Stimulated activated CD8-positive, alpha-beta memory T cell treated with anti-CD3 and anti-CD28 coated beads, Interleukin-15, amount 100 ng/mL, for 48 hours (primary cell): Measurements from ENCODE around the gene RAB11B.
"Not testable (repeated sequence)": the region's sequence is repeated elsewhere in the genome, so short reads cannot be mapped to it uniquely, and the experiment has no call there.

ENCODE experiments used
- DNase-seq, 2 donors: peaks; one replicate each; pipeline ENCODE4 v3.0.0-alpha.2; 2020; ENCODE audit warnings: low read depth in 2 of 2

RAB11B gene

GRCh38 chr19:8429044-8429443, 38.9 kb downstream of the RAB11B start:
- no peak for DNase-seq

GRCh38 chr19:8429826-8430225, 39.7 kb downstream of the RAB11B start:
- DNase-seq = no peak

GRCh38 chr19:8430650-8431049, 40.5 kb downstream of the RAB11B start:
- DNase-seq = no peak

- DNase-seq = no peak
These were observed 48.1 kb downstream of the RAB11B start for GRCh38 chr19:8438236-8438635.

- no peak for DNase-seq
These were observed 51.8 kb downstream of the RAB11B start for GRCh38 chr19:8441725-8442544.

- DNase-seq = not testable (repeated sequence)
These were observed 54.0 kb downstream of the RAB11B start for GRCh38 chr19:8444140-8444676.

- peak; percentile 100 for DNase-seq
These were observed 54.7 kb downstream of the RAB11B start, which contains the start of gene HNRNPM for GRCh38 chr19:8444677-8445487. TSS of gene HNRNPM (plus strand) at chr19:8444975. CDS start at chr19:8444999, 24 bp downstream.

- DNase-seq = peak; percentile 26 to 35
These were observed 55.4 kb downstream of the RAB11B start for GRCh38 chr19:8445488-8446001.

GRCh38 chr19:8446061-8446709, 56.0 kb downstream of the RAB11B start:
- DNase-seq = no peak

- DNase-seq = no peak
These were observed 59.7 kb downstream of the RAB11B start for GRCh38 chr19:8449830-8450229.

- no peak for DNase-seq
These were observed 61.2 kb downstream of the RAB11B start for GRCh38 chr19:8451377-8451776.

- DNase-seq = no peak
These were observed 61.7 kb downstream of the RAB11B start for GRCh38 chr19:8451885-8452284.

GRCh38 chr19:8452446-8453123, 62.4 kb downstream of the RAB11B start:
- DNase-seq = no peak

GRCh38 chr19:8453616-8454015, 63.5 kb downstream of the RAB11B start:
- no peak for DNase-seq
